PFSK-1 (cell line): ENCODE results near the gene SYNCRIP.

ENCODE experiments used
- FOXP2 ChIP-seq: optimal IDR thresholded peaks from 2 replicates; pipeline ENCODE3; 2011; ENCODE audit warnings: borderline replicate concordance, control low read depth, inconsistent platforms; ENCODE audit not compliant: insufficient read depth; ENCODE audit errors: extremely low read length, extremely low read depth
- POLR2AphosphoS5 ChIP-seq: IDR thresholded peaks from 2 replicates; pipeline ENCODE4 v1.6.1; 2012; ENCODE audit warnings: low read depth, mild to moderate bottlenecking, control low read depth, low read length, moderate library complexity
- SIN3A ChIP-seq: IDR thresholded peaks from 2 replicates; pipeline ENCODE4 v1.6.1; 2012; ENCODE audit warnings: mild to moderate bottlenecking, low read length, moderate library complexity, borderline replicate concordance; ENCODE audit not compliant: insufficient read depth
- TAF1 ChIP-seq: IDR thresholded peaks from 2 replicates; pipeline ENCODE4 v1.6.1; 2012; ENCODE audit warnings: low read length, control low read depth, borderline replicate concordance; ENCODE audit not compliant: insufficient read depth
- TF ChIP-seq, protein P1 (sequence below), 2 experiments: IDR thresholded peaks; 2 replicates each; pipeline versions ENCODE4 v1.6.1 to v1.8.0; 2011 to 2012; ENCODE audit warnings: low read depth in 2 of 2, low read length in 2 of 2, control low read depth in 1 of 2, inconsistent platforms in 1 of 2, mild to moderate bottlenecking in 1 of 2, moderate library complexity in 1 of 2; ENCODE audit not compliant: insufficient read depth in 1 of 2

SYNCRIP gene

GRCh38 chr6:85660181-85660611, 17.5 kb upstream of the SYNCRIP start:
- no peak for TF ChIP-seq SIN3A
- peak; percentile 36; the same call in 1 of the 2 replicates for TF ChIP-seq TAF1
- no peak for TF ChIP-seq FOXP2
- TF ChIP-seq POLR2AphosphoS5 = no peak
- TF ChIP-seq, protein P1, sequence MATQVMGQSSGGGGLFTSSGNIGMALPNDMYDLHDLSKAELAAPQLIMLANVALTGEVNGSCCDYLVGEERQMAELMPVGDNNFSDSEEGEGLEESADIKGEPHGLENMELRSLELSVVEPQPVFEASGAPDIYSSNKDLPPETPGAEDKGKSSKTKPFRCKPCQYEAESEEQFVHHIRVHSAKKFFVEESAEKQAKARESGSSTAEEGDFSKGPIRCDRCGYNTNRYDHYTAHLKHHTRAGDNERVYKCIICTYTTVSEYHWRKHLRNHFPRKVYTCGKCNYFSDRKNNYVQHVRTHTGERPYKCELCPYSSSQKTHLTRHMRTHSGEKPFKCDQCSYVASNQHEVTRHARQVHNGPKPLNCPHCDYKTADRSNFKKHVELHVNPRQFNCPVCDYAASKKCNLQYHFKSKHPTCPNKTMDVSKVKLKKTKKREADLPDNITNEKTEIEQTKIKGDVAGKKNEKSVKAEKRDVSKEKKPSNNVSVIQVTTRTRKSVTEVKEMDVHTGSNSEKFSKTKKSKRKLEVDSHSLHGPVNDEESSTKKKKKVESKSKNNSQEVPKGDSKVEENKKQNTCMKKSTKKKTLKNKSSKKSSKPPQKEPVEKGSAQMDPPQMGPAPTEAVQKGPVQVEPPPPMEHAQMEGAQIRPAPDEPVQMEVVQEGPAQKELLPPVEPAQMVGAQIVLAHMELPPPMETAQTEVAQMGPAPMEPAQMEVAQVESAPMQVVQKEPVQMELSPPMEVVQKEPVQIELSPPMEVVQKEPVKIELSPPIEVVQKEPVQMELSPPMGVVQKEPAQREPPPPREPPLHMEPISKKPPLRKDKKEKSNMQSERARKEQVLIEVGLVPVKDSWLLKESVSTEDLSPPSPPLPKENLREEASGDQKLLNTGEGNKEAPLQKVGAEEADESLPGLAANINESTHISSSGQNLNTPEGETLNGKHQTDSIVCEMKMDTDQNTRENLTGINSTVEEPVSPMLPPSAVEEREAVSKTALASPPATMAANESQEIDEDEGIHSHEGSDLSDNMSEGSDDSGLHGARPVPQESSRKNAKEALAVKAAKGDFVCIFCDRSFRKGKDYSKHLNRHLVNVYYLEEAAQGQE (IDR thresholded peaks at IDR 0.05; ENCODE audit: insufficient read depth in 1 of 2, low read depth in 2 of 2, low read length in 2 of 2) = no peak

DNA sequence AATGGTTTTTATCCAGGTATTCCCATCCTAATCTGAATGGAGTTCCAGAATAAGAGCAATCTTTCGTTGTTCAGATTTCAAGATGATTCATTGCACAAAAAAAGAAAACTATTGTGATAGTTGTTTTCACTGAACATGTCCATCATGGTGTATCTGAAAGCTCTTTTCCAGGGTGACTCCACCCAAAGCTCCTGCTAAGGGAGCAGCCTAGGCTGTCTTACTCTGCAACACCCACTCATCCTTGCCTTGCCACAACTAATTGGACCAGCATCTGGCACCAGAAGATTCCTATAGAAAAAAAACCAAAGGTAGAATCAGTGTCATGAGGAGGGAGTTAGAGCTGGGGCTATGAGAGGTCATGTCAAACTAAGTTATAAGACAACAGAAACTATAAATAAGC, 7.9 kb upstream of the SYNCRIP start:
- TF ChIP-seq, protein P1 (IDR thresholded peaks at IDR 0.05; ENCODE audit: insufficient read depth in 1 of 2, low read depth in 2 of 2, low read length in 2 of 2) = no peak
- TF ChIP-seq SIN3A (no peak), FOXP2 (no peak), POLR2AphosphoS5 (no peak), TAF1 (no peak)

GRCh38 chr6:85644279-85644762, 1.6 kb upstream of the SYNCRIP start:
- TF ChIP-seq TAF1 (no peak), POLR2AphosphoS5 (no peak; the same call in 1 of the 2 replicates), SIN3A (no peak), FOXP2 (no peak)
- TF ChIP-seq, protein P1 (IDR thresholded peaks at IDR 0.05; ENCODE audit: insufficient read depth in 1 of 2, low read depth in 2 of 2, low read length in 2 of 2) = no peak

- peak; percentile 75; the same call in 1 of the 2 replicates for TF ChIP-seq TAF1
- TF ChIP-seq FOXP2 = peak; percentile 56
- TF ChIP-seq, protein P1 (IDR thresholded peaks at IDR 0.05; ENCODE audit: insufficient read depth in 1 of 2, low read depth in 2 of 2, low read length in 2 of 2) = peak in 1 of 2 experiments; percentile 29; a peak in 3 of 4 replicates
- peak; percentile 69 for TF ChIP-seq POLR2AphosphoS5
- TF ChIP-seq SIN3A = peak; percentile 73; the same call in 1 of the 2 replicates
Observed at GRCh38 chr6:85643537-85644278, 1.0 kb upstream of the SYNCRIP start.
